Measurements from ENCODE around the gene WWC2.

WWC2 gene

DNA sequence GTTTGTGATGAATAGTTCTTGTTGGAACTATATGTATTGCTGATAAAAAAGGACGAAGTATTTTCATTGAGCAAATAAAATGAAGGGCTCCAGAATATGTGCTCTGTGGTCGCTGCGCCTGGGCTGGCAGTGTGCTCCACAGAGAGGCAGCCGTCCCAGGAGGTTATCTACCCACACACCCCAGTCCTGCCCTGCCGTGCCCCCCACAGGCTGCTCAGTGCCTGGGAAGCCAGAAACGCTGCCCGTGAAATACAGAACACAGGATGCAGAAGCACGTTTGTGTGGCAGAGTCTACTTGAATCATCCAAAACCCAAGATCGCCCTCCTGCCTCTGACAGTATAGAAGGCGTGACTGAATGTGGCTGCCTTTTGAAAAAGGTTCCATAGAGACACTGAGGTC lies 219.6 kb downstream of the WWC2 start:
- Histone ChIP-seq H4K20me1 (ENCODE audit: insufficient read depth, low read length, poor library complexity, severe bottlenecking) (no peaks in the 10 kb centered on the region), H3K4me1 (ENCODE audit: insufficient read depth, low read length, poor library complexity, severe bottlenecking) (no peaks in the 10 kb centered on the region), H3K4me2 (ENCODE audit: low read depth, low read length, poor library complexity, severe bottlenecking) (no peak overlapping the region), H3K27me3 (ENCODE audit: insufficient read depth, low read length, poor library complexity, severe bottlenecking) (no peaks in the 10 kb centered on the region), H3K79me2 (ENCODE audit: insufficient read depth, low read length) (no peaks in the 10 kb centered on the region), H2AFZ (ENCODE audit: low read length) (no peak overlapping the region), H3F3A (ENCODE audit: low read depth) (no peaks in the 10 kb centered on the region), H3K36me3 (ENCODE audit: insufficient read depth, low read length) (no peaks in the 10 kb centered on the region), H3K9me3 (ENCODE audit: insufficient read depth, low read depth, low read length) (no peaks in the 10 kb centered on the region), H3K9me2 (replicated peaks; ENCODE audit: low read depth, low read length) (no peaks in the 10 kb centered on the region), H3K4me3 (ENCODE audit: low read length, poor library complexity, severe bottlenecking) (no peak overlapping the region), H3K9ac (ENCODE audit: low read depth, low read length, poor library complexity, severe bottlenecking) (no peak overlapping the region)
- TF ChIP-seq, protein P1, sequence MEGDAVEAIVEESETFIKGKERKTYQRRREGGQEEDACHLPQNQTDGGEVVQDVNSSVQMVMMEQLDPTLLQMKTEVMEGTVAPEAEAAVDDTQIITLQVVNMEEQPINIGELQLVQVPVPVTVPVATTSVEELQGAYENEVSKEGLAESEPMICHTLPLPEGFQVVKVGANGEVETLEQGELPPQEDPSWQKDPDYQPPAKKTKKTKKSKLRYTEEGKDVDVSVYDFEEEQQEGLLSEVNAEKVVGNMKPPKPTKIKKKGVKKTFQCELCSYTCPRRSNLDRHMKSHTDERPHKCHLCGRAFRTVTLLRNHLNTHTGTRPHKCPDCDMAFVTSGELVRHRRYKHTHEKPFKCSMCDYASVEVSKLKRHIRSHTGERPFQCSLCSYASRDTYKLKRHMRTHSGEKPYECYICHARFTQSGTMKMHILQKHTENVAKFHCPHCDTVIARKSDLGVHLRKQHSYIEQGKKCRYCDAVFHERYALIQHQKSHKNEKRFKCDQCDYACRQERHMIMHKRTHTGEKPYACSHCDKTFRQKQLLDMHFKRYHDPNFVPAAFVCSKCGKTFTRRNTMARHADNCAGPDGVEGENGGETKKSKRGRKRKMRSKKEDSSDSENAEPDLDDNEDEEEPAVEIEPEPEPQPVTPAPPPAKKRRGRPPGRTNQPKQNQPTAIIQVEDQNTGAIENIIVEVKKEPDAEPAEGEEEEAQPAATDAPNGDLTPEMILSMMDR (conservative IDR thresholded peaks at IDR 0.05; ENCODE audit: low read length) = no peak
- no peak for TF ChIP-seq EZH2phosphoT487 (IDR thresholded peaks at IDR 0.05; ENCODE audit: borderline replicate concordance)

- Histone ChIP-seq H3K4me1 (ENCODE audit: insufficient read depth, low read length, poor library complexity, severe bottlenecking) (no peaks in the 10 kb centered on the region), H3K79me2 (ENCODE audit: insufficient read depth, low read length) (no peaks in the 10 kb centered on the region), H3F3A (ENCODE audit: low read depth) (no peaks in the 10 kb centered on the region), H3K36me3 (ENCODE audit: insufficient read depth, low read length) (no peaks in the 10 kb centered on the region), H3K4me3 (ENCODE audit: low read length, poor library complexity, severe bottlenecking) (no peak within 1 kb of the TSS), H3K9me3 (ENCODE audit: insufficient read depth, low read depth, low read length) (no peaks in the 10 kb centered on the region), H2AFZ (ENCODE audit: low read length) (no peak within 1 kb of the TSS), H3K9ac (ENCODE audit: low read depth, low read length, poor library complexity, severe bottlenecking) (no peak within 1 kb of the TSS), H3K4me2 (ENCODE audit: low read depth, low read length, poor library complexity, severe bottlenecking) (no peak within 1 kb of the TSS), H3K27me3 (ENCODE audit: insufficient read depth, low read length, poor library complexity, severe bottlenecking) (no peaks in the 10 kb centered on the region), H4K20me1 (ENCODE audit: insufficient read depth, low read length, poor library complexity, severe bottlenecking) (no peaks in the 10 kb centered on the region), H3K9me2 (replicated peaks; ENCODE audit: low read depth, low read length) (no peaks in the 10 kb centered on the region)
- TF ChIP-seq, protein P1 (conservative IDR thresholded peaks at IDR 0.05; ENCODE audit: low read length) = no peak
- TF ChIP-seq EZH2phosphoT487 (IDR thresholded peaks at IDR 0.05; ENCODE audit: borderline replicate concordance) = no peak
Measured at GRCh38 chr4:183320211-183321059, 221.4 kb downstream of the WWC2 start, which contains the start of gene CLDN22. Gene CLDN22 (minus strand): TSS chr4:183320276. CDS start chr4:183320218, 58 bp downstream.

DNA sequence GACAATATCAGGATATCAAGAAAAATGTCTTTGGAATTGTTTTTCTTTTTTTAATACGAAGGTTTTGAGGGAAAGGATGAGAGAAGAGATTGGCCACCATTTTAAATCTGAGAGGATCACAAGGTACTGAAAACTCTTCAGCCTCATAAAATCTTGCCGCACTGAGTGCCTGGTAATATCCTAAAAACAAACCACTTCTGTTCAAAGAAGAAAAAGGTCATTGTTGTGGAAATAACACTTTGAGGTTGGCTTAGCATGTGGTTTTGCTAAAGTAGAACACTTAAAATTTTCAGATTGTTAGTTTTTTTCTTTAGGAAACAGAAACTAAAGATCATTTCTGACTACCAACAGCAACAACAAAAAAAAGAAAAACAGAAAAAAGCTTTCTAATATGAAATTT lies 222.0 kb downstream of the WWC2 start:
- H3K27me3 ChIP-seq (ENCODE audit: insufficient read depth, low read length, poor library complexity, severe bottlenecking) = no peaks in the 10 kb centered on the region
- no peak overlapping the region for H3K4me2 ChIP-seq (ENCODE audit: low read depth, low read length, poor library complexity, severe bottlenecking)
- no peaks in the 10 kb centered on the region for H3K9me2 ChIP-seq (replicated peaks; ENCODE audit: low read depth, low read length)
- H3K9ac ChIP-seq (ENCODE audit: low read depth, low read length, poor library complexity, severe bottlenecking) = no peak overlapping the region
- H3K79me2 ChIP-seq (ENCODE audit: insufficient read depth, low read length) = no peaks in the 10 kb centered on the region
- H3K36me3 ChIP-seq (ENCODE audit: insufficient read depth, low read length) = no peaks in the 10 kb centered on the region
- H3K4me3 ChIP-seq (ENCODE audit: low read length, poor library complexity, severe bottlenecking) = no peak overlapping the region
- no peaks in the 10 kb centered on the region for H3K9me3 ChIP-seq (ENCODE audit: insufficient read depth, low read depth, low read length)
- H4K20me1 ChIP-seq (ENCODE audit: insufficient read depth, low read length, poor library complexity, severe bottlenecking) = no peaks in the 10 kb centered on the region
- H2AFZ ChIP-seq (ENCODE audit: low read length) = no peak overlapping the region
- no peaks in the 10 kb centered on the region for H3F3A ChIP-seq (ENCODE audit: low read depth)
- no peaks in the 10 kb centered on the region for H3K4me1 ChIP-seq (ENCODE audit: insufficient read depth, low read length, poor library complexity, severe bottlenecking)
- no peak for TF ChIP-seq EZH2phosphoT487 (IDR thresholded peaks at IDR 0.05; ENCODE audit: borderline replicate concordance)
- TF ChIP-seq, protein P1 (conservative IDR thresholded peaks at IDR 0.05; ENCODE audit: low read length) = no peak

All from Loucy (cell line).